Head of caudate nucleus (tissue), 42 donors: ENCODE data around the gene WWOX.

Experiments
- DNase-seq, 42 donors: peaks; one replicate each; pipeline versions ENCODE4 v3.0.0 to v3.0.0-alpha.2; 2020 to 2021; ENCODE audit warnings: mixed read lengths in 7 of 42
- intact Hi-C: fragments of 100-400 bp; cut with DNase I; formaldehyde crosslinking; loops from one replicate; pipeline ENCODE4 v1.15.0; 2022

Gene WWOX

DNA sequence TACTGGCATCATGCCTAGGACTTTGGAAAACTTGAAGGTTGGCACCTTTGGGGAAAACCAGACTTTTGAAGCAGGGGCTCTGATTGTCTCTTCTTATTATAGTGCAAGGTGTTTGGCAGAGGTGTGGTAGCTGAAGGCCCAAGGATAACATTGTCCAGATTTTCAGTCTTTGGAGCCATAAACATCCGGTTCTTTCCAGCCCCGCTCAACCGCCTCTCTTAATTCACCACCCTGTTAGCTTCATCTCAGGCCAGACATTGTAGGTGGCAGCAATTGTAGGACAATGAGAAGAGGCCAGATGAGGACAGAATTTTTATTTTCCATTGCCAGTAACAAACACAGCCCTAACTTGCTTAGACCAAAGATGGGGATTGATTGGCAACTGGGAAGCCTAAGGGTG, 851.3 kb downstream of the WWOX start:
- intact Hi-C loops, result no loop called here
- no peak for DNase-seq

DNA sequence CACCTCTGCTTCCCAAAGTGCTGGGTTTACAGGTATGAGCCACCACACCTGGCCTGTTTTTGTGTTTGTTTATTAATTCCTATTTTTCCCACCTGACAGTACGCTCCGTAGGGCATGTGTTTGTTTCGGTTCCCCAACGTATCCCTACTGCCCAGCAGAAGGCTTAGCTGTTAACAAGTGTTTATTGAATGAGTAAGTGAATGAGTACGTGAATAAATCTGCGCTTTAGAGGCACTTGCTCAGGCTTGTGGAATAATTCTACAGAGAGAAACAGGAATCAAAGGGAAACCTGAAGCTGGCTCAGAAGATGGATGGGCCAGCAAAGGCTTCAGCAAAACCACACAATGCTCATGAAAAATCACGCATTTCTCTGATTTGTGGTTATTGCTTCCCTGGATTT, 853.2 kb downstream of the WWOX start:
- no peak for DNase-seq
- intact Hi-C loops, result no loop called here

DNA sequence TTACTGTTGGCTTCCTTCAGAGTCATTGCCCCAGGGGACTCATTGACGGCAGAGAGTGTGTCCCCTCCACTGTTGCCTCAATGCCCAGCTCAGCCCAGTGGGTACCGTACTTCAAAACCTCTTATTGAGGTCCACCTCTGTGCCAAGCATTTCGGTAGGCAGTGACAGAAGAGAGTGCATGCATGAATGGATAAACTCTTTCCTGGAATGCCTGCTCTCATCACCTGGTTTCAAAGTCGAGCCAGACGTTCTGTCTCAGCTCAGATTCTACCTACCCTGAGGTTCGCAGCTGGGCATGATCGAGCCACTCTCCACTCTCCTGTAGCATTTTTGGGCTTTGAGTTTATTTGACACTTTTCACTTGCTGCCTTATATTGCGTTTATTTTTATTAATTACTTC, 854.1 kb downstream of the WWOX start:
- intact Hi-C loops, result no loop called here
- DNase-seq, result no peak

DNA sequence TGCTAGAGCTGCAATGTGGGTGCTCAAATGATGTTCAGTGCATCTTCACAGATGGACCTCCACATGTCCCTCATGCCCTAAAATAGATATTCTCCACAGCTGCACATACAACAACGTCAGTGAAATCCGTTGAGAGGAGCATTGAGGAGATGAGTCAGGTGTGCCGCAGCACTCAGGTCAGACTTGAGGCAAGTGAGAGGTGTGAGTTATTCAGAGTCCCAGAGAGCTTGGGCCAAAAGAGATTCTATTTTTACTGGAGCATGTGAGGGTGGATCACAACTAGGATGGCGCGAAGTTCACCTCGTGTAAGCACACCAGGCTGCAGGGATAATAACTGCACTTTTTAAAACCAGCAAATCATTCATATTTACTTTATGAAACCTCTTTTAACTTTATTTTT, 855.8 kb downstream of the WWOX start:
- peak in 22 of 42 donors; percentile 3 to 63 (median 28) for DNase-seq
- intact Hi-C loops, result no loop called here

DNA sequence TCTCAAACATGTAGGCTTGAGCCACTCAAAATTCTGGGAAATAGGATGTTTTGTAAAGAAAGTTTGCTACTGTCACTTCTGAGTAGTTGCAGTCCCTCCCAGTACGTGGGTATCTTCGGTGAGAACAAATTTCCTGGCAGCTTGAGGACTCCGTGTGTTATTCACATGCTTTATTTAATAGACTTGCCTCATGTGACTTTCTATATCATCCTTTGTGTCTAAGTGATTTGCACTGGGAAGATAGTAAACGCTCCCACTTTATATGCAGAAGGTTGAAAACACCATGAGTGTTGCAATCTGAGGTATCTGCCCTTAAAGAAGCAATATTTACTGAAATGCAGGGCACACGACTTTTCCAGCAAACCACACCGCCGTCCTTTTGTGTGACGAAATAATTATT, 857.4 kb downstream of the WWOX start:
- intact Hi-C loops, result no loop called here
- no peak for DNase-seq

DNA sequence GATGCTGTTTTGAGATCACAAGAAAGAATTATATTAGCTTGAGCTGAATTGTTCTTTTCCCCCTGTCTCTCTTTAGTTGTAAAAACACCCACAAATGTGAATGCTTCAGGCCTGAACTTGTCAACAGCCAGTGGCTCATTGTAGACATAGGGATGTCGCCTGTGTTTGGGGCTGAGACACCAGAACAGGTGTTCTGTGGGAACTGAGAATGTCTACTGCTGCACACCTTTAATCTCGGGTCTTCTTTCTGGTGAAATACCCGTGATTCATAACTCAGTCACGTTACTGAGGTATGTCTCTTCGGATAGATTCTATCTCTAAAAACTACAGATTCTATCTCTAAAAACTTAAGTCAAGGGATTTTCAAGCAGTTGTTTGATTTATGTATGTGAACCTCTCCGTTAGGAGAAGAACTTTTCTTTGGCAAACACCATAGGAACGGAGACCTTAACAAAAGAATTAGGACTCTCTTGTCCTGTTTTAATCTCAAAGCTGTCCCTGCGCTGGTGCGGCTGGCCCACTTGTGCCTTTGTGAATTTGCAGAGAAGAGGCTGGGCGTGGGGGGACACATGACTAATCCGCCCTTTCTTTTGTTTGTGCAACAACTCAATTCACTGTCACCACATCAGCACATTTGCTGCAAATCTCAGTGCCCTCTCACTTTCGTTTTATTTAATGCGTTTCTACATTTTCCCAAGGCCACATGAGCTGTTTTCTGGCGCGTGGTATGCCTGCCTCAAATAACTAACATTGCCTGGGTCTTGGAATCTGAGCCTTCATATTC, 858.1 kb downstream of the WWOX start:
- intact Hi-C loops, result no loop called here
- DNase-seq, result peak in 4 of 42 donors; percentile 14 to 48 (median 30)

DNA sequence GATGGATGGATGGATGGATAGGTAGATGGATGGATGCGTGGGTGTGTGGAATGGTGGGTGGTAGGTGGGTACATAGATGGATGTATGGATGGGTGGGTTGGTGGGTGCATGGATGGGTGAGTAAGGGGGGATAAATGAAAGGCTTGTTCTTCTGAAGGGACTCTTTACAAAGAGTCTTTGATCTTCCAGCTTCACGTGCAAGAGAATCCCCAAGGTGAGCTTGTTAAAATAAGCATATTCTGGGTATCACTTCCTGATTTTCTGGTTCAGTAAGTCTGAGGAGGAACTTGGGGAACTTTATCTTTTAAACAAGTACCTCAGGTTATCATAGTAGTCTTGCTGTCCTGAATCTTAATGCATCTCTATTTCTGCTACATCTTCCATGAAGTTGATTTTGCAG, 862.0 kb downstream of the WWOX start:
- intact Hi-C loops, result no loop called here

DNA sequence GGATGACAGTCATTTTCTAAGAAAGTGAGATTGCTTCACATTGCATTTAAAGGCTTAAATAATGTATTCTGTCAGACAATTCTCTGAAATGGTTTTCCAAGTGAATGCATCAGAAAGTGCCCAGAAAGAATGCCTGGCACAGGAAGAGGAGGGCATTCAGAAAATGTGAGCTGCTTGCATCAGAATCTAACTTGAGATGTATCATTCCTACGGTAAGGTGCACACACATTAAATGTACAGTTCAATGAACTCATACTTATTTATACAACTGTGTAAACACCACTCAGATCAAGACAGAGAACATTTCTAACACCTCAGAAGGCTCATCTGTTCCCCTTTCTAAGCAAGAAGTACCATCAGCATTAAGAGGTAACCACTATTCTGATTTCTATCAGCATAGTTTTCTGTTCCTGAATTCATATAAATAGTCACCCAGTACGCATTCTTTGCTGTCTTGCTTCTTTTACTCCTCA, 863.0 kb downstream of the WWOX start:
- intact Hi-C loops, result no loop called here
- no peak for DNase-seq

More for the DNA sequence above, 862.0 kb downstream of the WWOX start:
- no peak for DNase-seq

DNA sequence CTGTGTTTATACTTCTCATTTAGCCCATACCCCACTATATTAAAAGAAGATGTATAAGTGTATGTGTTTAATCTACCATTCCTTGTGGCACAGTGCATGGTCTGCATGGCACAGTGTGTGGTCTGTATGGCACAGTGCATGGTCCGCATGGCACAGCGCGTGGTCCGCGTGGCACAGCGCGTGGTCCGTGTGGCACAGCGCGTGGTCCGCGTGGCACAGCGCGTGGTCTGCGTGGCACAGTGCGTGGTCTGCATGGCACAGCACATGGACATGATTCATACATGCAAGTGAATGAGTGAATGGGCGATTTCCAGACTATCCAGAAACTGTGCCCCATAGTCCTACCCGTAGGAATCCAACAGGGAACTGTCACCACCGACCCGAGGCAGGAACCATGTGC, 868.5 kb downstream of the WWOX start:
- intact Hi-C loops, result no loop called here
- no peak for DNase-seq

DNA sequence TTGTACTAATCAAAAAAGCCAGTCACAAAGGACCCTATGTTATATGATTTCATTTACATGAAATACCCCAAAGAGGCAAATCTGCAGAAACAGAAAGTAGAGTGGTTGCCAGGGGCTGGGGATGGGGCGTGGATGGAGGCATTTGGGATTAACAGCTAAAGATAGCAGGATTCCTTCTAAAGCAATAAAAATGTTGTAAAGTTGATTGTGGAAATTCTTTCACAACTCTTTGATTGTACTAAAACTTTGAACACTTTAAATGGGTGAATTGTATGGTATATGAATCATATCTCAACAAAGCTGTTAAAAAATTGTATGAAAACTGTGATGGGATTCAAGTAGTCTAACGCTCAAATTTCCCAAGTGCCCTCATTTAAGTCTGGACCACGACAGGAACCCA, 870.3 kb downstream of the WWOX start:
- intact Hi-C loops, result no loop called here

DNA sequence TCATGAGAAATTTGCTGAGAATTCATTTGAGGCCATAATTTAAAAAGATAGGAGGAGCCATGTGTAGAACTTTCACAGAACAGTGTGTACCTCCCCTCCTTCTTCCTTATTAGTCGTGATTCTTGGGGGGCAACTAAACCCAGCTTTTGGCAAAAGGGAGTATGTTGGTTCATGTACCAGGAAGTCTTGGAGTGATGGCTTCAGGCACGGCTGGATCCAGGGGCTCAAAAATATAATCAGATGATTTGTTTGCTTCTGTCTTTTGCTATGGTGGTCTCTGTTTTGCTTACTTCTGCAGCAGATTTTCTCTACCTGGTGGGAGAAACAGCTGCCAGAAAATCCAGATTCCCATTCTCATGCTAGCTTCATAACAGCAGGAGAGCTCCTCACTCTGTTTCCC, 871.2 kb downstream of the WWOX start:
- intact Hi-C loops, result no loop called here
- no peak for DNase-seq

More for the DNA sequence above, 870.3 kb downstream of the WWOX start:
- DNase-seq, result no peak

DNA sequence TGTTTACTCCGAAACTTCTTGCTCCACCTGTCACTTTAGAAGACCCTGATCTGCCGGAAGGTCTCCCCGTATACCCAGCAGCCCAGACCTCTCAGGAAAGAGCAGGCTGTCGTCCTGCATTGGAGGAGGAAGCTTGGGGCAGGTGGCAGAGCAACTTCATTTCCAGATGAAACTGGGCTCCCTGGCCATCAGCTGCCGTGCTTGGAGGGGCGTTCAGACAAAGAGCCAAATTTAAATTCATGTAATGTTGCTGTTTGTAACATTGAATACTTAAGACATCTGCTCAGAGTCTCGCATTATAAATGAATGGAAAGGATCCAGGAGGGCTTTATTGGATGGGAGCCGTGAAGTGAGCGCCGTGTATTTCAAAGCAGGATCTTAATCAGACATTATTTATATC, 872.6 kb downstream of the WWOX start:
- DNase-seq, result no peak
- intact Hi-C loops, result no loop called here

DNA sequence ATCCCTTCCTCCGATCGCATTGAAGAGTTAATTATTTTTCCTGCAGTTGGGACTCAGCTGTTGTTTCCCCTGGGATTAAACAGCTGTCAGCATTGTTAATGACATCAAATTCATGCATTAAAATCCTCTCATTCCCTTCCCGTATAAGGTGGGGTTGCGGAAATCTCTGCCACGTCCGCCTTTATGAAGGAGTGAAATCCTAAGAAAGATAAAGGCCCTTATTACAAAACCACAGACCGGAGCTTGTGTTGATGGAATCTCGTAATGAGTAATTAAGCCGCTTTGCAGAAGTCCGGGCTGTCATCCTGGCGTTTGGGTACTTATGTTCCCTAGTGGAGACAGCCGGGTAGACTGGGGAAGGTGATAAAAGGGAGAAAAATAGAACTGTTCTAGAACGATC, 873.5 kb downstream of the WWOX start:
- intact Hi-C loops, result no loop called here
- DNase-seq, result peak in 1 of 42 donors; percentile 52

DNA sequence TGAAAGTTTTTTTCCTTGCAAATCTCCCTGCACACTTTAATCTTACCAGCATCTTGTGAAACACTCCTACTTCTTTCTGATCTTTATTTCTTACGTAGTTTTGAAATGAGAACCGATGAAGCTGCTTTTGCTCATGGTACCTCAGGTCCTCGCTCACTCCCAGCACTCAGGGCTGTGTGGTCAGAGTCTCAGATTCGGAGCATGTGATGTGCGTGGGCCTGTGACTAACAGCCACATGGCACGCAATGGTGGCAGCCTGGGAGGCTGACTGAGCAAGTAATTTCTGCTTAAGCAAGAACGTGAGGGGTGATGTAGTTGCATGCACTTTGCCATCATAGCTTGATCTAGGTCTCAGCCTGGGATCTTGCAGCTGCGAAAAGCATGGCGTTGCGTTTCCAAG, 876.8 kb downstream of the WWOX start:
- no peak for DNase-seq
- intact Hi-C loops, result no loop called here

DNA sequence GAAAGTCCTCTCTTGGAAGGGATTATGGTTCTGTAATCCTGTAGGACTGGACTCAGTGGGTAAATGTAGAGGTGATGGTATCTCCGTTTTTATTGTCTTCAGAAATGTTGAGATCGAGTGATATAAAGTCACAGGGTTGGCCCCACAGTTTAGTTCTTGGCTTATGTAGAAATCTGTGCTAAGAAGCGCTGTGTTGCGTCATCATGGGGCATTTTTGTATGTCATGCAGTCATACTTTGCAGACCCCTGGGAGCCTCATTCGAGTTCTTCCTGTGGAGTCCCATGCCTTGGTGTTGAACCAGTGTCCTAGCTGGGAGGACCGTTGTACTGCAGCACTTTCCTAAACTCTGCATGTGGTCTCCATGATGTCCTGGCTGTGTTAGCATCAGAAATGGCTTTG, 881.4 kb downstream of the WWOX start:
- no peak for DNase-seq
- intact Hi-C loops, result no loop called here

DNA sequence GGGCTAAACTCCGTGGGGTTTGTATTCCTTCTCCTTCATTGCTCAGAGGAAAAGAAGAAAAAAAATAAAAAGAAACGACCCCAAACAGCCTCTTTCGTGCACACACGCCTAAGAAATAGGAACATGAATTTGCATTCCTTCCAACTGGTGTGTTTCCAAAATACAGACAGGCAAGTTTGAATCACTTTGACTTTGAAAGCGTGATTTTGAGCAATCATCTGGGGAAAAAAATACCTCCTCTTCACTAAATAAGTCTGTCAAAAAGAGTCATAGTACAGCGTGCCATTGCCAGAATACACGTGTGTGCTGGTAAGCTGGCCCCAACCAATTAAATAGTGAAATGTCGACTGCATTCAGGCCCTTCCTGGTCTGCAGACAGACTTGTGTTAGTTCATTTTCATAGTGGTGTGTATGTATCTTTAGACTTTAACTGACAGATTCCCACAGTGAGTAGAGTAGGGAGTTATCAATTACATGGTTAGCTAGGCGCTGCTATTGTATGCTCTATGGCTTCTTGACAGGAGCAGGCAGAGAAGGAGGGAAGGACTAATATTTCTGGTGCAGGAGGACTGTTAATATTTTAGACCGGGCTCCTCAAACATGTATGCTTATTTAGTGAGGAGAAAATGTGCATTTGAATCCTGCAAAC, 882.8 kb downstream of the WWOX start:
- intact Hi-C loops, result no loop called here
- DNase-seq, result no peak

DNA sequence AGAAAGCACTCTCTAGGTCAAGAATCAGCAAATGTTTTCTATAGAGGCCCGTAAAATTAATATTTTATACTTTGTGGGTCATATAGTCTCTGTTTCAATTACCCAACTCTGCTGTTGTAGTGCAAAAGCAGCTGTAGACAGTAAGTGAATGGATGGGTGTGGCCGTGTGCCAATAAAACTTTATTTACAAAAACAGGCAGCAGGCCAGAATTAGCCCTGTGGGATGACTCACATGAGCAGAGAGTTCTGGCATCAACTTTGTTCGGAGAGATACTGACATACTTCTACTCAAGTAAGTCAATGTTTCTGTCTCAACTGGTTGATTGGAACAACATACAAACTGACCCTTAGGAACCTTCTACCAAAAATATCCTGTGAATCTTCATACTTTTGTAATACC, 884.9 kb downstream of the WWOX start:
- DNase-seq, result no peak
- intact Hi-C loops, result no loop called here

DNA sequence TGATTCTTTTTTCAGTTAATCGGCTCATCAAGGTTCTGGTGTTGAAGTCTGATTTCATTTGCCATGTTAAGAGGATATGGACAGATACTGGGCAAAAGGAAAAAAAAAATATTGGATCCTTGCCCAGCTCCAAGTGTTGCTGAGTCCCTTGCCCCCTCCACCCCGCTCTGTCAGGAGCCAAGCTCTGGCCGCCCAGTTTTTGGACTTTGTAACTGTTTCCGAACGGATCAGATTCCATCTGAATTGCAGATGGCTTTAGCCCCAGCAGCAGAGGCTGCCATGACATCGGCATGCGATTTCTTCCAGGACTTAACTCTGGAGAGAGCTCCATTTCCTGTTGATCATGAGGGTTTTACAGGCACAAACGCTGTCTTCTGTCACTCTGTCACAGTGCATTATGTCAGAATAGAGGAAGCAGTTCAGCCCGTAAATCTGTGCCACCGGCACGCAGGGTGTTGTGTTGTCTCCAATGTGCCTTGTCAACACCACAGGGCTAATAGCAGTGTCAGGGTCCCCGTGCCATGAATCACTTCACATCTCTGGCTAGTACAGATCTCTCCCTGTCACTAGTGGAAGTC, 885.5 kb downstream of the WWOX start:
- DNase-seq, result peak in 5 of 42 donors; percentile 7 to 50 (median 20)
- intact Hi-C loops, result no loop called here

DNA sequence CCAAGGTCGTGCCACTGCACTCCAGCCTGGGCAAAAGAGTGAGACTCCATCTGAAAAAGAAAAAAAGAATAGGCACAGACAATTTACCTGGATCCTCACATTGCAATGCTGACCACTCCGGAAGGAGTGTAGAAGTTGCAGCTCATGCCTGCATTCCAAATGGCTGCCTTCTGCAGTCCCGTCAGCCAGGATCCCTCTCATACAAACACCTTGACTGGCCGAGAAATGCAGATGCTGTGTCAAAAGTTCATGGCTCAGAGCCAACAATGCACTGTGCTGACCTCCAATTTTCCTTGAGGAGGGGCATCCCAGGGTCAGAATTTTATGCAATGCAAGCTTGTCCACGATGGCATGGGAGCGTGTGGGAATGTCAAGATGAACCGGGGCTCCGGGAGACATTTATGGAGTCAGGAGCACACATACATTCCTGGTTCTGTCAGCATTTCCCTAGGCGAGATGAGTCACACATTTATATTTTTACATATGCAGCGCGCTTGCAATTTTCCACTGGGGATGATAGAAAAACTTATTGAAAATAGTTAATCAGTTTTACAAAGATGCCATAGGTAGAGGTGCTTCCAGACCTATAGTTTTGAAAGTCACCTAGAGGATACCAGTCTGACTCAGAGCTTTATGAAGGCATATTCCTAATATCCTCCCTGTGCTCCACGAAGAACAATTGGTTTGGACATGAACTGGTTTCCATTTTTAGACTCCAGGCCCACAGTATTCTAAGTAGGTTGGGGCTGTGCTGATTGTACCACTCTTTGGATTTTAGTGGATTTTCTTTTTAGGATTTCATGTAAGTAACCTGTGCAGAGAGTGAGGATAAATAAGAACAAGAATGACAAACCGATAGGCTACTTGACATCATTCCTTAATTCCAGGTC, 886.5 kb downstream of the WWOX start:
- intact Hi-C loops, result no loop called here
- DNase-seq, result no peak

DNA sequence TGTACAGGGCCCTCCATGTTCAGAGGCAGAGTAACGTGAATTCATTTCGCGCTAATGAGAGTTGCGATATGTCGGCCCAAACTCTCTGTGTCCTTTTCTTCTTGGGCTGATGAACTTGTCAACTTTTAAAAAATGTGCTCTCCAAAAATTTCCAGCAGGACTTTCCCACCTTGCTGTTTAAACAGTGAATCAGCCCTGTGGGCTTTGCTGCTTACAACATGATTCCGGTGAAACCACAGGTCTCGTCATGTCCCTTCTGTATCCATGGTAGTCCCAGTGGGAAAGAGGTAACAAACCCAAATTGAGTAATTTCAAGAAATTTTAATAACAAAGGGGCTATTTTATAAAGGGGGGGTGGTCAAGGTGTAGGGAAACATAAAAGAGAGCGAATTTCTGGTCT, 888.2 kb downstream of the WWOX start:
- intact Hi-C loops, result no loop called here
- DNase-seq, result no peak
